Thyroid gland (tissue), 4 donors: Measurements from ENCODE around the gene GPR35. TPM values are rescaled to one million over a fixed set of nuclear protein-coding genes. Genes with fewer than 3 reads are reported as not detected.
"Not testable (repeated sequence)": the region's sequence is repeated elsewhere in the genome, so short reads cannot be mapped to it uniquely, and the experiment has no call there.

Experiments used
- DNase-seq, 2 donors: peaks; one replicate each; pipeline ENCODE4 v3.0.0-alpha.2; 2019
- H3K27ac ChIP-seq, 3 donors: fragments of 200-600 bp; sonication (generic); 1 replicate in 2 of 3; 2 replicates in 1 of 3; pipeline ENCODE4 v1.5.1; 2016 to 2019; ENCODE audit warnings: mild to moderate bottlenecking in 1 of 3, moderate library complexity in 1 of 3
- H3K27me3 ChIP-seq: fragments of 200-600 bp; sonication (generic); one replicate; pipeline ENCODE4 v1.5.1; 2019
- H3K36me3 ChIP-seq, 2 donors: fragments of 200-600 bp; sonication (generic); one replicate each; pipeline ENCODE4 v1.5.1; 2016 to 2019
- H3K4me1 ChIP-seq, 2 donors: fragments of 200-600 bp; sonication (generic); one replicate each; pipeline ENCODE4 v1.5.1; 2017 to 2019
- H3K4me3 ChIP-seq, 3 donors: fragments of 200-600 bp; sonication (generic); replicated peaks in 1 of 3; 1 replicate in 2 of 3; 2 replicates in 1 of 3; pipeline ENCODE4 v1.5.1; 2016; ENCODE audit warnings: mild to moderate bottlenecking in 1 of 3
- H3K9me3 ChIP-seq: fragments of 200-600 bp; sonication (generic); one replicate; pipeline ENCODE4 v1.5.1; 2017
- CTCF ChIP-seq, 6 experiments: fragments of 200-600 bp in 3 of 6; fragments of 450-650 bp in 3 of 6; sonication (generic) in 3 of 6; IDR thresholded peaks; one replicate each; pipeline ENCODE4 v1.5.1; 2016 to 2019; ENCODE audit warnings: antibody characterized with exemption in 6 of 6, mild to moderate bottlenecking in 2 of 6, inconsistent platforms in 1 of 6, moderate library complexity in 1 of 6
- POLR2A ChIP-seq, 2 donors: fragments of 450-650 bp; IDR thresholded peaks; one replicate each; pipeline ENCODE4 v1.6.1; 2017; ENCODE audit warnings: antibody characterized with exemption in 2 of 2, mild to moderate bottlenecking in 2 of 2, moderate library complexity in 1 of 2
- WGBS, 2 donors: methylation state at CpG; one replicate each; pipeline ENCODE4 v1.1.5; 2017; 5-methylcytosine and 5-hydroxymethylcytosine counted together
- intact Hi-C: fragments of 100-400 bp; cut with DNase I; formaldehyde crosslinking; loops from one replicate; pipeline ENCODE4 v1.15.1; 2023
- total RNA-seq, 4 donors: library from RNA; depleted of rRNA; stranded (reverse); fragments of >200 nt; gene quantifications; one replicate each; pipeline ENCODE4 v1.2.3, GENCODE V29; 2016

GPR35 gene
- total RNA-seq, 4 donors from 2014 or later: 0.29 to 1.7 (median 1.0) TPM

GRCh38 chr2:240655931-240656886, 30.9 kb downstream of the GPR35 start:
- no peaks in the 10 kb centered on the region for H3K27me3 ChIP-seq

GRCh38 chr2:240659883-240660282, 34.6 kb downstream of the GPR35 start:
- 82 to 87% methylated on average over 7 of the region's 7 CpGs for WGBS, 2 donors
- H3K27ac ChIP-seq, H3K9me3 ChIP-seq, H3K36me3 ChIP-seq, DNase-seq, intact Hi-C loops, H3K4me3 ChIP-seq, H3K27me3 ChIP-seq, H3K4me1 ChIP-seq: not testable (repeated sequence)

More at GRCh38 chr2:240655931-240656886, 30.9 kb downstream of the GPR35 start:
- 83 to 85% methylated on average over 10 of the region's 10 CpGs for WGBS, 2 donors
- H3K9me3 ChIP-seq: no peaks in the 10 kb centered on the region
- no peaks in the 10 kb centered on the region for H3K36me3 ChIP-seq
- H3K4me3 ChIP-seq: no peak overlapping the region
- H3K4me1 ChIP-seq: no peaks in the 10 kb centered on the region
- no peak for DNase-seq
- intact Hi-C loops: no loop called here
- no peak overlapping the region for H3K27ac ChIP-seq
- TF ChIP-seq POLR2A (IDR thresholded peaks at IDR 0.05): no peak

GRCh38 chr2:240662681-240663080, 37.4 kb downstream of the GPR35 start:
- no peak overlapping the region for H3K4me3 ChIP-seq
- no peaks in the 10 kb centered on the region for H3K9me3 ChIP-seq
- no peak for TF ChIP-seq POLR2A (IDR thresholded peaks at IDR 0.05)
- no peak for TF ChIP-seq CTCF (IDR thresholded peaks at IDR 0.05)
- no peaks in the 10 kb centered on the region for H3K27me3 ChIP-seq
- H3K27ac ChIP-seq: no peak overlapping the region
- H3K36me3 ChIP-seq: no peaks in the 10 kb centered on the region
- 85 to 87% methylated on average over 3 of the region's 3 CpGs for WGBS, 2 donors
- no peaks in the 10 kb centered on the region for H3K4me1 ChIP-seq
- no peak for DNase-seq
- intact Hi-C loops: no loop called here

- no peak for DNase-seq
- H3K4me3 ChIP-seq: no peak overlapping the region
- H3K27ac ChIP-seq: no peak overlapping the region
- TF ChIP-seq CTCF (IDR thresholded peaks at IDR 0.05) (no peak), POLR2A (IDR thresholded peaks at IDR 0.05) (no peak)
- H3K4me1 ChIP-seq: no peaks in the 10 kb centered on the region
- intact Hi-C loops: no loop called here
- no peaks in the 10 kb centered on the region for H3K36me3 ChIP-seq
- no peaks in the 10 kb centered on the region for H3K9me3 ChIP-seq
- H3K27me3 ChIP-seq: no peaks in the 10 kb centered on the region
- WGBS, 2 donors: 69 to 73% methylated on average over 6 of the region's 6 CpGs
These were observed 38.4 kb downstream of the GPR35 start for GRCh38 chr2:240663546-240664190.

- H3K36me3 ChIP-seq: no peaks in the 10 kb centered on the region
- intact Hi-C loops: no loop called here
- H3K27ac ChIP-seq: no peak overlapping the region
- no peaks in the 10 kb centered on the region for H3K4me1 ChIP-seq
- no peak for DNase-seq
- no peak overlapping the region for H3K4me3 ChIP-seq
- 83 to 96% methylated on average over 1 of the region's 1 CpG for WGBS, 2 donors
- H3K9me3 ChIP-seq: no peaks in the 10 kb centered on the region
- H3K27me3 ChIP-seq: no peaks in the 10 kb centered on the region
- no peak for TF ChIP-seq POLR2A (IDR thresholded peaks at IDR 0.05)
- TF ChIP-seq CTCF (IDR thresholded peaks at IDR 0.05): no peak
These were observed 39.3 kb downstream of the GPR35 start for GRCh38 chr2:240664622-240665021.

GRCh38 chr2:240670402-240670801, 45.1 kb downstream of the GPR35 start:
- Histone ChIP-seq H3K36me3 (no peaks in the 10 kb centered on the region), H3K27me3 (no peaks in the 10 kb centered on the region), H3K4me3 (no peak overlapping the region), H3K9me3 (no peaks in the 10 kb centered on the region), H3K27ac (no peak overlapping the region), H3K4me1 (no peaks in the 10 kb centered on the region)
- intact Hi-C loops: no loop called here
- no peak for DNase-seq
- 81 to 84% methylated on average over 7 of the region's 7 CpGs for WGBS, 2 donors
- TF ChIP-seq CTCF (IDR thresholded peaks at IDR 0.05): no peak
